ENCODE measurements around the gene CEP295NL. TPM values are rescaled to one million over a fixed set of nuclear protein-coding genes. Genes with fewer than 3 reads are reported as not detected.

Gene CEP295NL
- total RNA-seq, 1 experiment from 2014 or later = 3.6 TPM

Other genes with a start within 250 kb of the CEP295NL start
- gene CYTH1, start 120.9 kb downstream of the CEP295NL start, total RNA-seq (2021) = 40.3 and 41.0 TPM in 2 replicates
- gene USP36, start 62.4 kb downstream of the CEP295NL start, total RNA-seq (2021) = 41.4 and 46.2 TPM in 2 replicates
- gene TIMP2, start 22.2 kb upstream of the CEP295NL start, total RNA-seq (2021) = 90.5 and 114 TPM in 2 replicates
- gene LGALS3BP, start 76.7 kb upstream of the CEP295NL start, total RNA-seq (2021) = 507 and 685 TPM in 2 replicates
- gene CANT1, start 106.6 kb upstream of the CEP295NL start, total RNA-seq (2021) = 116 and 183 TPM in 2 replicates
- gene C1QTNF1, start 121.0 kb upstream of the CEP295NL start, total RNA-seq (2021) = 3.4 and 3.9 TPM in 2 replicates
- 15.7 and 19.5 TPM in 2 replicates for gene ENGASE, start 171.6 kb upstream of the CEP295NL start, total RNA-seq (2021)

Data from PC-9 (cell line).